ENCODE results near the gene APC2.

Gene APC2

DNA sequence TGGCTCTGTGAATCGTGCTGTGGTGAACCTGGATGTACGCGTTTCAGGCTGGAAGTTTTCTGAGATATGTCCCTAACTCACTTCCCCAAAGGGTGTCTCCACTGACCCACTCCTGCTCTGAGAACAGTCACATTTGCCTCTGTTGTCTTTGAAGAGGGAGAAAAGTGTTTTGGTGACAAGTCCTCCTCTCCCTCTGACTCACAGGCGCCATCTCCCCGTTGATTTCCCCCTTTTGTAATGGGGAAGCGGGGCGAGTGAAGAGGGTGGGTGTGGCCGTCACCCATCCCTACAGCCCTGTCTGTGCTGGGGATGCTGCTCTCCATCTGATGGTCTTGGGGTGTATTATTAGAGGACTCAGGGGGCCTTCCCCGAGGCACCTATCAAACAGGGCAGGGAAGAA lies 9.6 kb downstream of the APC2 start:
- no peak overlapping the region for H3K27ac ChIP-seq (ENCODE audit: low read depth, low read length)
- no peaks in the 10 kb centered on the region for H3K79me2 ChIP-seq (ENCODE audit: control insufficient read depth, low read length)
- no peaks in the 10 kb centered on the region for H3K9me2 ChIP-seq (replicated peaks; ENCODE audit: control insufficient read depth, low read length)
- TF ChIP-seq EZH2phosphoT487 (IDR thresholded peaks at IDR 0.05; ENCODE audit: borderline replicate concordance, low read length) = no peak
- TF ChIP-seq, protein P1, sequence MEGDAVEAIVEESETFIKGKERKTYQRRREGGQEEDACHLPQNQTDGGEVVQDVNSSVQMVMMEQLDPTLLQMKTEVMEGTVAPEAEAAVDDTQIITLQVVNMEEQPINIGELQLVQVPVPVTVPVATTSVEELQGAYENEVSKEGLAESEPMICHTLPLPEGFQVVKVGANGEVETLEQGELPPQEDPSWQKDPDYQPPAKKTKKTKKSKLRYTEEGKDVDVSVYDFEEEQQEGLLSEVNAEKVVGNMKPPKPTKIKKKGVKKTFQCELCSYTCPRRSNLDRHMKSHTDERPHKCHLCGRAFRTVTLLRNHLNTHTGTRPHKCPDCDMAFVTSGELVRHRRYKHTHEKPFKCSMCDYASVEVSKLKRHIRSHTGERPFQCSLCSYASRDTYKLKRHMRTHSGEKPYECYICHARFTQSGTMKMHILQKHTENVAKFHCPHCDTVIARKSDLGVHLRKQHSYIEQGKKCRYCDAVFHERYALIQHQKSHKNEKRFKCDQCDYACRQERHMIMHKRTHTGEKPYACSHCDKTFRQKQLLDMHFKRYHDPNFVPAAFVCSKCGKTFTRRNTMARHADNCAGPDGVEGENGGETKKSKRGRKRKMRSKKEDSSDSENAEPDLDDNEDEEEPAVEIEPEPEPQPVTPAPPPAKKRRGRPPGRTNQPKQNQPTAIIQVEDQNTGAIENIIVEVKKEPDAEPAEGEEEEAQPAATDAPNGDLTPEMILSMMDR (IDR thresholded peaks at IDR 0.05; ENCODE audit: low read depth, low read length, poor library complexity, severe bottlenecking) = no peak
- H3F3A ChIP-seq (ENCODE audit: control insufficient read depth, insufficient read depth) = peaks cover 4% of the 10 kb centered on the region; the same call in 1 of the 2 replicates
- peaks cover 17% of the 10 kb centered on the region for H3K4me1 ChIP-seq (ENCODE audit: control insufficient read depth, low read length)
- H3K4me2 ChIP-seq (ENCODE audit: low read length) = no peak overlapping the region
- H3K9me3 ChIP-seq (ENCODE audit: control insufficient read depth, insufficient read depth, low read length) = no peaks in the 10 kb centered on the region
- no peak overlapping the region for H3K4me3 ChIP-seq (ENCODE audit: low read length)
- peaks cover 4% of the 10 kb centered on the region; the same call in 1 of the 2 replicates for H4K20me1 ChIP-seq (ENCODE audit: control insufficient read depth, insufficient read depth, low read depth, low read length)
- H3K27me3 ChIP-seq (ENCODE audit: control insufficient read depth, low read length) = no peaks in the 10 kb centered on the region
- H3K36me3 ChIP-seq (ENCODE audit: control insufficient read depth, low read length) = no peaks in the 10 kb centered on the region

- Histone ChIP-seq H3K36me3 (ENCODE audit: control insufficient read depth, low read length) (no peaks in the 10 kb centered on the region), H3K9me2 (replicated peaks; ENCODE audit: control insufficient read depth, low read length) (no peaks in the 10 kb centered on the region), H3F3A (ENCODE audit: control insufficient read depth, insufficient read depth) (no peaks in the 10 kb centered on the region; the same call in 1 of the 2 replicates), H3K27me3 (ENCODE audit: control insufficient read depth, low read length) (no peaks in the 10 kb centered on the region), H3K4me2 (ENCODE audit: low read length) (no peak overlapping the region), H3K4me1 (ENCODE audit: control insufficient read depth, low read length) (peaks cover 10% of the 10 kb centered on the region), H3K4me3 (ENCODE audit: low read length) (no peak overlapping the region), H4K20me1 (ENCODE audit: control insufficient read depth, insufficient read depth, low read depth, low read length) (peaks cover 4% of the 10 kb centered on the region; the same call in 1 of the 2 replicates), H3K79me2 (ENCODE audit: control insufficient read depth, low read length) (no peaks in the 10 kb centered on the region), H3K27ac (ENCODE audit: low read depth, low read length) (no peak overlapping the region), H3K9me3 (ENCODE audit: control insufficient read depth, insufficient read depth, low read length) (no peaks in the 10 kb centered on the region)
- no peak for TF ChIP-seq EZH2phosphoT487 (IDR thresholded peaks at IDR 0.05; ENCODE audit: borderline replicate concordance, low read length)
- TF ChIP-seq, protein P1 (IDR thresholded peaks at IDR 0.05; ENCODE audit: low read depth, low read length, poor library complexity, severe bottlenecking) = no peak
These were observed 10.4 kb downstream of the APC2 start for GRCh38 chr19:1460033-1460995.

GRCh38 chr19:1461862-1462261 lies 11.9 kb downstream of the APC2 start:
- Histone ChIP-seq H3F3A (ENCODE audit: control insufficient read depth, insufficient read depth) (no peaks in the 10 kb centered on the region; the same call in 1 of the 2 replicates), H4K20me1 (ENCODE audit: control insufficient read depth, insufficient read depth, low read depth, low read length) (no peaks in the 10 kb centered on the region), H3K4me1 (ENCODE audit: control insufficient read depth, low read length) (no peaks in the 10 kb centered on the region), H3K27ac (ENCODE audit: low read depth, low read length) (no peak overlapping the region), H3K27me3 (ENCODE audit: control insufficient read depth, low read length) (no peaks in the 10 kb centered on the region), H3K36me3 (ENCODE audit: control insufficient read depth, low read length) (no peaks in the 10 kb centered on the region), H3K9me3 (ENCODE audit: control insufficient read depth, insufficient read depth, low read length) (no peaks in the 10 kb centered on the region), H3K9me2 (replicated peaks; ENCODE audit: control insufficient read depth, low read length) (no peaks in the 10 kb centered on the region), H3K4me2 (ENCODE audit: low read length) (no peak overlapping the region), H3K4me3 (ENCODE audit: low read length) (no peak overlapping the region), H3K79me2 (ENCODE audit: control insufficient read depth, low read length) (no peaks in the 10 kb centered on the region)
- no peak for TF ChIP-seq EZH2phosphoT487 (IDR thresholded peaks at IDR 0.05; ENCODE audit: borderline replicate concordance, low read length)
- TF ChIP-seq, protein P1 (IDR thresholded peaks at IDR 0.05; ENCODE audit: low read depth, low read length, poor library complexity, severe bottlenecking) = no peak

Measured in DOHH2 (cell line).